Measurements from ENCODE around the gene IFI6.
"Not testable (repeated sequence)": the region's sequence is repeated elsewhere in the genome, so short reads cannot be mapped to it uniquely, and the experiment has no call there.

The IFI6 gene

GRCh38 chr1:27671964-27672749, at the start of gene IFI6:
Gene IFI6, minus strand, starts transcription at chr1:27672192. Its CDS starts 2,878 bp downstream, at chr1:27669314.
- DNase-seq, result peak in 55 of 56 donors; percentile 50 to 96 (median 85)

GRCh38 chr1:27719286-27720251, 47.6 kb upstream of the IFI6 start:
- no peak for DNase-seq

- peak in 6 of 56 donors; percentile 1 to 10 (median 4) for DNase-seq
These were observed 44.4 kb upstream of the IFI6 start for GRCh38 chr1:27716262-27716895.

- DNase-seq, result no peak
These were observed 42.0 kb upstream of the IFI6 start for GRCh38 chr1:27713869-27714513.

GRCh38 chr1:27713139-27713725, 41.2 kb upstream of the IFI6 start:
- no peak for DNase-seq

- DNase-seq, result no peak
These were observed 38.6 kb upstream of the IFI6 start for GRCh38 chr1:27710574-27710973.

GRCh38 chr1:27705545-27705944, 33.6 kb upstream of the IFI6 start:
- DNase-seq, result no peak

- no peak for DNase-seq
These were observed 33.0 kb upstream of the IFI6 start for GRCh38 chr1:27704958-27705357.

GRCh38 chr1:27696835-27697234, 24.8 kb upstream of the IFI6 start:
- DNase-seq, result not testable (repeated sequence)

- DNase-seq, result no peak
These were observed 18.2 kb upstream of the IFI6 start for GRCh38 chr1:27690183-27690582.

- DNase-seq, result no peak
These were observed 17.6 kb upstream of the IFI6 start for GRCh38 chr1:27689423-27690173.

GRCh38 chr1:27687906-27688305, 15.9 kb upstream of the IFI6 start:
- no peak for DNase-seq

GRCh38 chr1:27686223-27686990, 14.4 kb upstream of the IFI6 start:
- no peak for DNase-seq

- DNase-seq, result no peak
These were observed 12.2 kb upstream of the IFI6 start for GRCh38 chr1:27684176-27684575.

GRCh38 chr1:27682351-27682944, 10.5 kb upstream of the IFI6 start:
- no peak for DNase-seq

GRCh38 chr1:27681580-27681979, 9.6 kb upstream of the IFI6 start:
- DNase-seq, result not testable (repeated sequence)

- DNase-seq, result not testable (repeated sequence)
These were observed 8.3 kb upstream of the IFI6 start for GRCh38 chr1:27680225-27680791.

- DNase-seq, result no peak
These were observed 6.8 kb upstream of the IFI6 start for GRCh38 chr1:27678747-27679146.
